Measurements from ENCODE around the gene EGF.

EGF gene

DNA sequence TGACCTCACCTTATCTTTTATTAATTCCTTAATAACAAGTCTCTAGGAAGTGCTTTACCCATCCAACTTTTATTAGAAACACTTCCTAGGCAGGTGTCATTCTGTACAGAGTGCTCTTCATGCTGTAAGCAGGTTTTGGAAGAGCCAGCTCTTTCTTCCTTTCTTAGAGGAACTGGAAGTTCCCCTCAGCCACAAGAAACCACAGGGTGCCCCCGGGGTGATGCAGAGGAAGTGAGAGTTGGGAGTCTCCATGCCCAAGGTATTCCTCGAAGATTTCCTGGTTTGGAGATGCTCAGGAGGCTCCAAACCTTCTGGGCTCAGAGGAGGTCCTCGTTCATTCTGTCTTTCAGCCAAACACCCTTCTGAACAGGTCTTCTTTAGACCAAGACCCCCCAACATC is 83.8 kb downstream of the EGF start:
- TF ChIP-seq, protein P1, sequence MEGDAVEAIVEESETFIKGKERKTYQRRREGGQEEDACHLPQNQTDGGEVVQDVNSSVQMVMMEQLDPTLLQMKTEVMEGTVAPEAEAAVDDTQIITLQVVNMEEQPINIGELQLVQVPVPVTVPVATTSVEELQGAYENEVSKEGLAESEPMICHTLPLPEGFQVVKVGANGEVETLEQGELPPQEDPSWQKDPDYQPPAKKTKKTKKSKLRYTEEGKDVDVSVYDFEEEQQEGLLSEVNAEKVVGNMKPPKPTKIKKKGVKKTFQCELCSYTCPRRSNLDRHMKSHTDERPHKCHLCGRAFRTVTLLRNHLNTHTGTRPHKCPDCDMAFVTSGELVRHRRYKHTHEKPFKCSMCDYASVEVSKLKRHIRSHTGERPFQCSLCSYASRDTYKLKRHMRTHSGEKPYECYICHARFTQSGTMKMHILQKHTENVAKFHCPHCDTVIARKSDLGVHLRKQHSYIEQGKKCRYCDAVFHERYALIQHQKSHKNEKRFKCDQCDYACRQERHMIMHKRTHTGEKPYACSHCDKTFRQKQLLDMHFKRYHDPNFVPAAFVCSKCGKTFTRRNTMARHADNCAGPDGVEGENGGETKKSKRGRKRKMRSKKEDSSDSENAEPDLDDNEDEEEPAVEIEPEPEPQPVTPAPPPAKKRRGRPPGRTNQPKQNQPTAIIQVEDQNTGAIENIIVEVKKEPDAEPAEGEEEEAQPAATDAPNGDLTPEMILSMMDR (IDR thresholded peaks at IDR 0.05; ENCODE audit: extremely low read depth, insufficient read depth, missing control alignments): no peak
- DNase-seq (ENCODE audit: low spot score): no peak
- in situ Hi-C loops (cut with MboI; ENCODE audit: low pct_unique_long_range_greater_than_20kb, low sequenced_read_pairs, unreplicated experiment): no loop called here

DNA sequence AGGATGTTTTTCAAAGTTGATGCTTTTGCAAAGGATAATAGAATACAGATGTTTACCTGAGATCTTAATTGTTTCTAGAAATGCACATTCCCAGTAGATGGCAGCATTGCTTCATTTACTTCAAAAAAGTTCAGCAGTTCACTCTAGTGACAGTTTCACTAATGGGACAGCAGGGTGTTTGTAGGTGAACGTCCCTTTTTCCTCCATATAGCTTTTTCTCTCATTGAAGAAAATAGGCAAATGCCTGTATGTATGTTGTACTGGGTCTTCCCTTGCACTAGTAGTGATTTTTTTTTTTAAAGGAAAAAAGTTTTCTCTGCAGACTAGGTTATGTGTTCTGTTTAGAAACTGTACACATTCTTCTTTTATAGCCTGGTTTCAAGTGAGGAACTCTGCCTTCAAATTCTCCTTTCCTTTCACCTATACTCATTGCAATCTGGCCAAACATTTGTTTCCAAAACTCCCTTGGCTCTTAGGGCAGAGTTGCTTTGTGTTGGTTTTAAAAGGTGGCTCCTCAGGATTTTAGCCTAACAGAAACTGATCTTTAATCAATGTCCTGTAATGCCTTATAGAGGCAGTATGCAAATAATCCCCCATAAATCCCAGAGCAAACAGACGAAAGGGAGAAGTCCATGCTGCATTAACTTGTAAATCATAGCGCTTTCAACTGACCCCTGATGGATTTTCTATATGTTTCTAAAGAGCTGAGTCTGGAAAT is 86.3 kb downstream of the EGF start:
- peak; percentile 53 for DNase-seq (ENCODE audit: low spot score)
- TF ChIP-seq, protein P1 (IDR thresholded peaks at IDR 0.05; ENCODE audit: extremely low read depth, insufficient read depth, missing control alignments): peak; percentile 57
- in situ Hi-C loops (cut with MboI; ENCODE audit: low pct_unique_long_range_greater_than_20kb, low sequenced_read_pairs, unreplicated experiment): no loop called here

DNA sequence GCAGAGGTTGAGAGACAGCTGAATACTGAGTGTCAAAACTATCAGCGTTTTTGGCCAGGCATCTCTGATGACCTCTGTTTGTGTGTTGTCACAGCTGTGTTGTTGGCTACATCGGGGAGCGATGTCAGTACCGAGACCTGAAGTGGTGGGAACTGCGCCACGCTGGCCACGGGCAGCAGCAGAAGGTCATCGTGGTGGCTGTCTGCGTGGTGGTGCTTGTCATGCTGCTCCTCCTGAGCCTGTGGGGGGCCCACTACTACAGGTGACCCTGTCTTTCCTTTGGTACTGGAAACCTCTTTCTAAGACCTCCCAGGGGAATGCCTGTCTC is 86.9 kb downstream of the EGF start:
- in situ Hi-C loops (cut with MboI; ENCODE audit: low pct_unique_long_range_greater_than_20kb, low sequenced_read_pairs, unreplicated experiment): no loop called here
- no peak for DNase-seq (ENCODE audit: low spot score)
- TF ChIP-seq, protein P1 (IDR thresholded peaks at IDR 0.05; ENCODE audit: extremely low read depth, insufficient read depth, missing control alignments): no peak

DNA sequence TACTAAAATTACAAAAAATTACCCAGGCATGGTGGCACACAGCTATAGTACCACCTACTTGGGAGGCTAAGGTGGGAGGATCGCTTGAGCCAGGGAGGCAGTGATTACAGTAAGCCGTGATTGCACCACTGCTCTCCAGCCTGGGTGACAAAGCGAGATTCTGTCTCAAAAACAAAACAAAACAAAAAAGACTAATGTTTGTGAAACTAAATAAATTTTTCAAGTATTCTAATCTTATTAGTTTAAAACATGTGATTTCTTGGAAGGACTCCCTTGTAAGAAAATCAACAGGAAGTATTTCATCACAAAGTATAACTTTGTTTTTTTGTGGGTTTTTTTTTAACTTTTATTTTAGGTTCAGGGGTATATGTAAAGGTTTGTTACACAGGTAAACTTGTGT is 89.6 kb downstream of the EGF start:
- no peak for DNase-seq (ENCODE audit: low spot score)
- TF ChIP-seq, protein P1 (IDR thresholded peaks at IDR 0.05; ENCODE audit: extremely low read depth, insufficient read depth, missing control alignments): no peak
- in situ Hi-C loops (cut with MboI; ENCODE audit: low pct_unique_long_range_greater_than_20kb, low sequenced_read_pairs, unreplicated experiment): loop anchor here (25.0 kb wide), 1 partner anchor 335 kb away; no protein-coding TSS in a partner anchor

DNA sequence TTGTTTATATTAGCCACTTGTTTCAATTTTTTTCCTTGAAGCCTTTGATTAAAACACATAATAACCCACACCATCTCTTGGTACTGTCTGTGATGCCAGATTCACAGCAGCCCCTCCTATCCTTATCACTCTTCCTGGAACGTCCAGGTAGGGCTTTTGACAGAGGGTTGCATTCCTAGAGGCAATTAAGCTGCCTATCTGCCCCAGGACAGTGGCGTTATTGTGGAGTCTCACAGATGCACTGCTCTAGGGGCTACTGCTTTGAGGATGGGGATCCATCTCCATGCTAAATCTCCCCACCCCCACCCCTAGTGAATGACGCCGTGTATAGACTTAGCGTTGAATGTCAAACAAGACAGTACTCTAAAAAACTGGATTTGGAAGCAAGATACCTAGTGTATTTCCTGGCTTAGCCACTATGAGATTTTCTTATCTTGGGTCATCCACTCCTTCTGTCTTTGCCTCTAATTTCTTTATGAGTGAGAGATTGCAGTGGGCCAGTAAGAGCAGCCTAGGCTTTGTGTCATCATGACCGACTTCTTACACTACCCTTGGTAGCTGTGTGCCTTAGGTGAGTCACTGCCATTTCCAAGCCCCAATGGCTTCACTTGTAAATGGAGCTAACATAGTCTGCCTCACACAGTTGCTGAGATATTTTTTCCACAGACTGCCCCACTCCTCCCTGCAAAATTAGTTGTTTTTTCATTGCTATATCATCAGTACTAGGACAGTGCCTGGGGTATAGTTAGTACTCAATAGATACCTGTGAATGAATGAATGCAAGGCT is 90.9 kb downstream of the EGF start:
- in situ Hi-C loops (cut with MboI; ENCODE audit: low pct_unique_long_range_greater_than_20kb, low sequenced_read_pairs, unreplicated experiment): loop anchor here (25.0 kb wide), 1 partner anchor 334 kb away; no protein-coding TSS in a partner anchor
- TF ChIP-seq, protein P1 (IDR thresholded peaks at IDR 0.05; ENCODE audit: extremely low read depth, insufficient read depth, missing control alignments): no peak
- no peak for DNase-seq (ENCODE audit: low spot score)

DNA sequence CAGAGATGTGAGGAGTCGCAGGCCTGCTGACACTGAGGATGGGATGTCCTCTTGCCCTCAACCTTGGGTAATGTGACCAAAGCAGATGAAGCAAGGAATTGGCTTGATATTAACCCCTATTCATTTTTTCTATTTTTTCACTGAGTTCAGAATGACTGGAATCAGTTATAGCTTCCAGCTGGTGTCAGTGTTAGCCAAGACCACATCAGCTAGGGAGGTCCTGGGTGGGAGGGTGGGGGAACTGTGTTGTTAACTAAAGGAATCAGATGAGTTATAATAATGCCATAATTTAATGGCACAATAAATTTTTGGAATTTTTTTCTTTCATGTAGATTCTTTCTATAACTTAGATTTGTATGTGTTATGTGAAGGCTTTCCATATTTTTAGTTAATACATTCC is 91.9 kb downstream of the EGF start:
- TF ChIP-seq, protein P1 (IDR thresholded peaks at IDR 0.05; ENCODE audit: extremely low read depth, insufficient read depth, missing control alignments): no peak
- in situ Hi-C loops (cut with MboI; ENCODE audit: low pct_unique_long_range_greater_than_20kb, low sequenced_read_pairs, unreplicated experiment): loop anchor here (25.0 kb wide), 1 partner anchor 333 kb away; no protein-coding TSS in a partner anchor
- no peak for DNase-seq (ENCODE audit: low spot score)

All from GM13977 (cell line).